Adrenal gland (tissue), 12 donors: Measurements from ENCODE around the gene CDKAL1. TPM values are rescaled to one million over a fixed set of nuclear protein-coding genes. Genes with fewer than 3 reads are reported as not detected.

ENCODE experiments used
- DNase-seq, 7 donors: peaks; one replicate each; pipeline ENCODE4 v3.0.0-alpha.2; 2019 to 2020
- H3K27ac ChIP-seq, 5 donors: fragments of 200-600 bp; sonication (generic) in 4 of 5; 1 replicate in 3 of 5; 2 replicates in 2 of 5; pipeline versions ENCODE4 v1.5.1 to v1.8.0; 2016 to 2020; ENCODE audit warnings: mild to moderate bottlenecking in 1 of 5
- H3K27me3 ChIP-seq: fragments of 200-600 bp; 2 replicates; pipeline ENCODE4 v1.8.0; 2021
- H3K36me3 ChIP-seq, 2 donors: fragments of 200-600 bp; replicated peaks in 1 of 2; 1 replicate in 1 of 2; 2 replicates in 1 of 2; pipeline versions ENCODE4 v1.5.1 to v1.8.0; 2018 to 2022
- H3K4me1 ChIP-seq, 2 donors: fragments of 200-600 bp; replicated peaks in 1 of 2; 1 replicate in 1 of 2; 2 replicates in 1 of 2; pipeline versions ENCODE4 v1.5.1 to v1.8.0; 2018 to 2021
- H3K4me3 ChIP-seq, 4 donors: fragments of 200-600 bp; sonication (generic) in 3 of 4; one replicate each; pipeline ENCODE4 v1.5.1; 2016 to 2018
- H3K9me3 ChIP-seq, 3 donors: fragments of 200-600 bp; sonication (generic) in 1 of 3; replicated peaks in 1 of 3; 1 replicate in 2 of 3; 2 replicates in 1 of 3; pipeline versions ENCODE4 v1.5.1 to v1.8.0; 2016 to 2021
- POLR2A ChIP-seq, 2 donors: fragments of 450-650 bp; IDR thresholded peaks; one replicate each; pipeline ENCODE4 v1.6.1; 2017; ENCODE audit warnings: antibody characterized with exemption in 2 of 2, mild to moderate bottlenecking in 2 of 2, moderate library complexity in 1 of 2
- WGBS, 4 donors: extraction: QIAGEN DNeasy Blood & Tissue Kit in 2 of 4; methylation state at CpG; one replicate each; pipeline versions ENCODE4 v1.1.5 to v1.1.7; 2013 to 2017; 5-methylcytosine and 5-hydroxymethylcytosine counted together
- intact Hi-C, 2 donors: fragments of 100-400 bp; cut with DNase I; formaldehyde crosslinking; loops; one replicate each; pipeline versions ENCODE4 v1.14.1 to v1.15.0; 2022 to 2023
- polyA plus RNA-seq, 3 donors: library from polyadenylated mRNA; stranded (reverse); fragments of 200-250 nt in 2 of 3; fragments of 350-450 nt in 1 of 3; fragmentation: Illumina TruSeq in 1 of 3; extraction: RNeasy Lipid Tissue Mini Kit (QIAGEN cat#74804) in 1 of 3; gene quantifications; one replicate each; pipeline ENCODE4 v1.2.3, GENCODE V29; 2013 to 2014
- total RNA-seq, 9 donors: library from RNA; depleted of rRNA in 4 of 9; stranded (reverse); fragments of >200 nt in 4 of 9; fragments of 120-200 nt in 1 of 9; fragmentation: NEBNext Ultra II Directional in 1 of 9; extraction: Animal tissue kit (Norgen Biotek cat#: 25700) in 1 of 9; gene quantifications; one replicate each; pipeline versions ENCODE4 v1.1.0 to v1.2.4, GENCODE V29; 2013 to 2023
- TF ChIP-seq, protein P1 (sequence below), 6 experiments: fragments of 450-650 bp in 4 of 6; fragments of 200-600 bp in 2 of 6; sonication (generic) in 1 of 6; IDR thresholded peaks; 1 replicate in 5 of 6; 2 replicates in 1 of 6; pipeline versions ENCODE4 v1.5.1 to v1.8.0; 2016 to 2021; ENCODE audit warnings: antibody characterized with exemption in 6 of 6, mild to moderate bottlenecking in 2 of 6, moderate library complexity in 1 of 6
- donor health status: healthy with polysubstance abuse.
- donor health status: Bipolar disorder and iron deficiency.
- donor health status: DM: yes; HTN: yes; CAD: no.
- donor health status: DM: no; HTN: no; CAD: no.
- donor health status: DM: no; HTN: no; CAD: no.
- donor health status: DM: yes; HTN: yes; CAD: no.

Gene CDKAL1
- total and polyA plus RNA-seq, 12 donors: 3.9 to 21.1 (median 10.6) TPM

DNA sequence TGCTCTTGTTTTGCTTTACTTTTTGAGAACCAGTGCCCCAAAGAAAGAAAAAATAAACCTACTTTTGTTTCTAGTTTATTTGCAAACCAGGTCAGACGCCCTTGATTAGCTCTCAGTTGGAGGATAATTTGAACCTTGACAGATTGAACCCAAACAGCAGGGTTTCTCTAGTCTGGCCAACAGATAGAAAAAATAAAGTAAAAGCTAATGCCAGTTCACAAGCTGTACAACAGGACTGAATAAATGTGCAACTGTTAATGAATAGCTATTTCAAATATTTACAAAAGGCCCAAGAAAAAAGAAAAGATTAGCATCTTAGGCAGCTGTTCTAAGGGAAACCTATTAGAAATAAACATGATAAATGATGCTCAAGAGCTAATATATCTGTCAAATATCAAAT lies 331.8 kb downstream of the CDKAL1 start:
- Histone ChIP-seq H3K4me3 (no peak overlapping the region), H3K4me1 (no peaks in the 10 kb centered on the region), H3K27me3 (no peaks in the 10 kb centered on the region), H3K9me3 (no peaks in the 10 kb centered on the region), H3K27ac (no peak overlapping the region), H3K36me3 (no peaks in the 10 kb centered on the region)
- intact Hi-C loops: no loop called here
- WGBS, 4 donors: 80 to 100% (median 86%) methylated on average over 1 of the region's 1 CpG
- DNase-seq: no peak
- no peak for TF ChIP-seq POLR2A (IDR thresholded peaks at IDR 0.05)
- TF ChIP-seq, protein P1, sequence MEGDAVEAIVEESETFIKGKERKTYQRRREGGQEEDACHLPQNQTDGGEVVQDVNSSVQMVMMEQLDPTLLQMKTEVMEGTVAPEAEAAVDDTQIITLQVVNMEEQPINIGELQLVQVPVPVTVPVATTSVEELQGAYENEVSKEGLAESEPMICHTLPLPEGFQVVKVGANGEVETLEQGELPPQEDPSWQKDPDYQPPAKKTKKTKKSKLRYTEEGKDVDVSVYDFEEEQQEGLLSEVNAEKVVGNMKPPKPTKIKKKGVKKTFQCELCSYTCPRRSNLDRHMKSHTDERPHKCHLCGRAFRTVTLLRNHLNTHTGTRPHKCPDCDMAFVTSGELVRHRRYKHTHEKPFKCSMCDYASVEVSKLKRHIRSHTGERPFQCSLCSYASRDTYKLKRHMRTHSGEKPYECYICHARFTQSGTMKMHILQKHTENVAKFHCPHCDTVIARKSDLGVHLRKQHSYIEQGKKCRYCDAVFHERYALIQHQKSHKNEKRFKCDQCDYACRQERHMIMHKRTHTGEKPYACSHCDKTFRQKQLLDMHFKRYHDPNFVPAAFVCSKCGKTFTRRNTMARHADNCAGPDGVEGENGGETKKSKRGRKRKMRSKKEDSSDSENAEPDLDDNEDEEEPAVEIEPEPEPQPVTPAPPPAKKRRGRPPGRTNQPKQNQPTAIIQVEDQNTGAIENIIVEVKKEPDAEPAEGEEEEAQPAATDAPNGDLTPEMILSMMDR (IDR thresholded peaks at IDR 0.05): no peak

DNA sequence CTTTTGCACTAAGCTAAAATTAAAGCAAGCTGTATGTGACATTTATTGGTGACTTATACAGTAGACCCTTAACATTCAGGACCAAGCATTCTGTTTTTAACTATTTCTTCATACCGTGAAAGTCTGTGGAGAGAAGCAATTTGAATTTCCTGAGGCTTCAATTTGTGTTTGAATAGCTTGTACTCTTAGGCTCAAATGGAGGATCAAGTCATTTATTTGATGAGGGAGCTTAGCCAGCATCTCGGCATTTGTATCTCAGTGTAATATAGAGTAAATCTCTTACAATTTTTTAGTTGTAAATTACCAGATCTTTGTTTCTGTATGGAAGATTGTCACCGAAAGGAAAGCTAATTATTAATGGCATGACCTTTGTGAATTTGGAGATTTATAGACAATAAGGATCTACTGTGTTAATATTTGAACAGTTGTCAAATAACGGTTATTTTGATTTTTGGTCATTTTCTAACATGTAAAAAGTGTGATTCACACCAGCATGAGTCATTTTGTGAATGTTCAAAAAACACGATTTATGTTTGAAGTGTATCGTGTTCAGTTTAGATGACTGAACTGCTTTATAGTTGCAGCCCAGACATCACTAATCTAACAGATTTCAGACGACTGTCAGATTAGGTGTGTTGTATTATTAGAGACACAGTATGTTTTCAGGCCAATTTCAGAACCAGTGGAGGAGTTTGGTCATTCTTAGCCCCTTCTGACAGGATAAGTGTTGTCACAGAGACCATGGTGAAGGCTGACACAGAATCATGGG lies 332.9 kb downstream of the CDKAL1 start:
- H3K4me3 ChIP-seq: no peak overlapping the region
- intact Hi-C loops: no loop called here
- no peaks in the 10 kb centered on the region for H3K9me3 ChIP-seq
- TF ChIP-seq, protein P1 (IDR thresholded peaks at IDR 0.05): no peak
- no peak for TF ChIP-seq POLR2A (IDR thresholded peaks at IDR 0.05)
- no peak for DNase-seq
- H3K36me3 ChIP-seq: no peaks in the 10 kb centered on the region
- H3K4me1 ChIP-seq: no peaks in the 10 kb centered on the region
- H3K27ac ChIP-seq: no peak overlapping the region
- no peaks in the 10 kb centered on the region for H3K27me3 ChIP-seq
- 64 to 73% (median 70%) methylated on average over 7 of the region's 7 CpGs for WGBS, 4 donors

DNA sequence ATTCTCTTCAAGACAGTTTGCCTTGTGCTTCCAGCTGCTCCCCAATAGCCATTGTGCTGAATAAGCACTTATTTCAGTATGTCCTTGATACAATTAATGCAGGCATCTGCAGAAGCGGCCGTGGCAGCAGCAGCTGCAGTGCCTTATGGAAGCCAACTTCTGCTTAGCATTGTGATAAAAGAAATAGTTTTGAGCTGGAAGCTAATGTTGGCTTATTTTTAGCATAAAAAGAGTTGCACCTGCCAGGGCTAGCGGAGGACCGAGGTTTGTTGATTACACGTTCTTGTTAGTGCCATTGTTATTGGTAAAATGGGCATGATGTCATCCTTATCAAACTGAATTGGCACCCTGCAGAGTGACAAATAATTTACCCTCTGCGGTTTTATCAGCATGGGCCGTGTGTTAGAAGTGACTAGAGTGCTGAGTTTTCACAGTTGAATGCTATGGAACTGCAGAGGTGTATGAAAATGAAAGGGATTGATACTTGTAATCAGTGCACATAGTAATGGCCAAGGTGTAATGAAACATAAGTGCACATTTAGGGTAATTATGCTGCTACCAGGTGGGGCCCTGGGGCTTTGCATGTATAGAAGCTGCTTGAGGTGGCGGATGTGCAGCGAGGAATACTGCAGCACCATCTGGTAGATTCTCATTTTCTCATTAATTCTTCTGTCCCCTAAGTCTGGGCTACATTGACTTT lies 334.3 kb downstream of the CDKAL1 start:
- no peak overlapping the region for H3K4me3 ChIP-seq
- intact Hi-C loops: no loop called here
- no peaks in the 10 kb centered on the region for H3K4me1 ChIP-seq
- H3K27ac ChIP-seq: no peak overlapping the region
- H3K27me3 ChIP-seq: no peaks in the 10 kb centered on the region
- 72 to 75% (median 73%) methylated on average over 9 of the region's 9 CpGs for WGBS, 4 donors
- no peak for TF ChIP-seq POLR2A (IDR thresholded peaks at IDR 0.05)
- TF ChIP-seq, protein P1 (IDR thresholded peaks at IDR 0.05): no peak
- no peaks in the 10 kb centered on the region for H3K9me3 ChIP-seq
- no peaks in the 10 kb centered on the region for H3K36me3 ChIP-seq
- no peak for DNase-seq

DNA sequence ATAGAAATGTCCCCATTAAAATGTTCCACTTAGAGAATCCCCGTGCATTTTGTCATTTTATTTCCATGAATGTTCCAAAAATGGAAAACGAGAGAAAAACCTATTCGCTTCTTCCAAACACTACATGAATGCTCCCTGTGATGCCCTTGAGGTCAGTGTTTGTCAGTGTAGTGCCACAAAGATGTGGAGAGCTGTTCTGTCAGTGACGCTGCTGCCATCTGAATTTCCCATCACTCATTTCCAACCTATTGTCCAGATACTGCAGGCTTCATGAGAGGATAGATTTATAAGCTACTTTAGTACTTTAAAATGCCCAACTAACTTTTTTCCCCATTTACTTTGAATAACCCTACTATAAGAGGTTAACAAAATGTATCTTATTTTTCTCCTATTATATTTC lies 335.8 kb downstream of the CDKAL1 start:
- no peak overlapping the region for H3K4me3 ChIP-seq
- H3K9me3 ChIP-seq: no peaks in the 10 kb centered on the region
- 85 to 91% (median 89%) methylated on average over 4 of the region's 4 CpGs for WGBS, 4 donors
- no peaks in the 10 kb centered on the region for H3K27me3 ChIP-seq
- intact Hi-C loops: no loop called here
- H3K4me1 ChIP-seq: no peaks in the 10 kb centered on the region
- H3K27ac ChIP-seq: no peak overlapping the region
- TF ChIP-seq, protein P1 (IDR thresholded peaks at IDR 0.05): no peak
- no peak for TF ChIP-seq POLR2A (IDR thresholded peaks at IDR 0.05)
- H3K36me3 ChIP-seq: no peaks in the 10 kb centered on the region
- no peak for DNase-seq
